ENCODE measurements around the gene UBR3. TPM values are rescaled to one million over a fixed set of nuclear protein-coding genes. Genes with fewer than 3 reads are reported as not detected.

UBR3 gene
- total RNA-seq (2021) (10.9 and 21.9 TPM in 2 replicates), Bru-seq, nascent RNA (percentile 71 among the genes with signal in this experiment), BruChase-seq, experiment 1, labeled RNA remaining after a 2-hour chase (percentile 60 among the genes with signal in this experiment), BruChase-seq, experiment 2, labeled RNA remaining after a 6-hour chase (percentile 64 among the genes with signal in this experiment)
- long read RNA-seq, full-length matches to known transcripts, result 3 of 7 reads
- long read RNA-seq, partial matches to known transcripts, result 2 of 7 reads
- long read RNA-seq, other reads (novel, unspliced or antisense), result 2 of 7 reads

GRCh38 chr2:169827272-169828140 lies at the start of gene UBR3:
Gene UBR3, plus strand, starts transcription at chr2:169827454. Its CDS starts 54 bp downstream, at chr2:169827508.
- Histone ChIP-seq H3K4me1 (replicated peaks; ENCODE audit: insufficient read depth) (peaks cover 17% of the 10 kb centered on the region; the same call in 1 of the 2 replicates), H3K4me3 (peak within 1 kb of the TSS; percentile 64), H3K27ac (no peak within 1 kb of the TSS), H3K4me2 (peak within 1 kb of the TSS; percentile 90), H3K79me2 (ENCODE audit: low read depth) (peaks cover 61% of the 10 kb centered on the region), H3K36me3 (ENCODE audit: low read depth) (no peaks in the 10 kb centered on the region), H4K20me1 (ENCODE audit: insufficient read depth) (peaks cover 11% of the 10 kb centered on the region), H3K9me3 (ENCODE audit: insufficient read depth, low read depth) (no peaks in the 10 kb centered on the region), H3K9me2 (ENCODE audit: insufficient read depth) (no peaks in the 10 kb centered on the region), H3F3A (ENCODE audit: insufficient read depth, low read depth) (no peaks in the 10 kb centered on the region), H2AFZ (peak within 1 kb of the TSS; percentile 60; the same call in 1 of the 2 replicates), H3K27me3 (ENCODE audit: insufficient read depth, low read depth) (no peaks in the 10 kb centered on the region)
- ChIA-PET CTCF (no interaction called here), POLR2A (ENCODE audit: unreplicated experiment) (interaction anchor here (0.5 to 0.7 kb wide), 4 partner anchors 19 to 104 kb away, joined by 3 to 5 read pairs (median 3); no protein-coding TSS in a partner anchor)
- intact Hi-C loops (cut with micrococcal nuclease; ENCODE audit: unreplicated experiment), result no loop called here
- no peak for TF ChIP-seq EZH2 (IDR thresholded peaks at IDR 0.05; ENCODE audit: low read depth)
- TF ChIP-seq CTCF (conservative IDR thresholded peaks at IDR 0.05), result no peak
- peak; percentile 60 to 84 for DNase-seq
- BruUV-seq (replicated peaks), result no TSS peak

GRCh38 chr2:169778446-169778845 lies 48.8 kb upstream of the UBR3 start:
- POLR2A ChIA-PET (ENCODE audit: unreplicated experiment), result no interaction called here
- intact Hi-C loops (cut with micrococcal nuclease; ENCODE audit: unreplicated experiment), result no loop called here
- CTCF ChIA-PET, result no interaction called here
- DNase-seq, result no peak
- no peaks in the 10 kb centered on the region for H3K27me3 ChIP-seq (ENCODE audit: insufficient read depth, low read depth)
- no peak overlapping the region for H3K27ac ChIP-seq
- H3K4me1 ChIP-seq (replicated peaks; ENCODE audit: insufficient read depth), result no peaks in the 10 kb centered on the region
- no peak overlapping the region for H2AFZ ChIP-seq
- H3K4me3 ChIP-seq, result no peak overlapping the region
- no peaks in the 10 kb centered on the region for H3K79me2 ChIP-seq (ENCODE audit: low read depth)
- H3K9me2 ChIP-seq (ENCODE audit: insufficient read depth), result no peaks in the 10 kb centered on the region
- TF ChIP-seq EZH2 (IDR thresholded peaks at IDR 0.05; ENCODE audit: low read depth) (no peak), CTCF (conservative IDR thresholded peaks at IDR 0.05) (no peak)
- no TSS peak for BruUV-seq (replicated peaks)
- H3K4me2 ChIP-seq, result no peak overlapping the region
- H3F3A ChIP-seq (ENCODE audit: insufficient read depth, low read depth), result no peaks in the 10 kb centered on the region
- H3K9me3 ChIP-seq (ENCODE audit: insufficient read depth, low read depth), result no peaks in the 10 kb centered on the region
- H4K20me1 ChIP-seq (ENCODE audit: insufficient read depth), result no peaks in the 10 kb centered on the region
- H3K36me3 ChIP-seq (ENCODE audit: low read depth), result no peaks in the 10 kb centered on the region

GRCh38 chr2:169781249-169782013 lies 45.8 kb upstream of the UBR3 start:
- Histone ChIP-seq H3K27me3 (ENCODE audit: insufficient read depth, low read depth) (no peaks in the 10 kb centered on the region), H3K27ac (no peak overlapping the region), H3K4me3 (no peak overlapping the region), H3F3A (ENCODE audit: insufficient read depth, low read depth) (no peaks in the 10 kb centered on the region), H3K36me3 (ENCODE audit: low read depth) (no peaks in the 10 kb centered on the region), H2AFZ (no peak overlapping the region), H3K79me2 (ENCODE audit: low read depth) (no peaks in the 10 kb centered on the region), H3K4me1 (replicated peaks; ENCODE audit: insufficient read depth) (no peaks in the 10 kb centered on the region), H3K4me2 (no peak overlapping the region), H3K9me2 (ENCODE audit: insufficient read depth) (no peaks in the 10 kb centered on the region), H3K9me3 (ENCODE audit: insufficient read depth, low read depth) (no peaks in the 10 kb centered on the region), H4K20me1 (ENCODE audit: insufficient read depth) (no peaks in the 10 kb centered on the region)
- BruUV-seq (replicated peaks), result no TSS peak
- ChIA-PET CTCF (no interaction called here), POLR2A (ENCODE audit: unreplicated experiment) (interaction anchor here (0.6 kb wide), 1 partner anchor 18 kb away, joined by 5 read pairs; no protein-coding TSS in a partner anchor)
- TF ChIP-seq EZH2 (IDR thresholded peaks at IDR 0.05; ENCODE audit: low read depth) (no peak), CTCF (conservative IDR thresholded peaks at IDR 0.05) (no peak)
- DNase-seq, result no peak
- intact Hi-C loops (cut with micrococcal nuclease; ENCODE audit: unreplicated experiment), result no loop called here
